Anterior cingulate cortex (tissue), 58 donors: ENCODE measurements around the gene RAB5IF.
"Not testable (repeated sequence)": the region's sequence is repeated elsewhere in the genome, so short reads cannot be mapped to it uniquely, and the experiment has no call there.

Source experiments
- DNase-seq, 58 donors: peaks; one replicate each; lab custom pipeline; 2025; lab: John Stamatoyannopoulos, UW

The RAB5IF gene

GRCh38 chr20:36624068-36624943 is 18.7 kb downstream of the RAB5IF start:
- DNase-seq, result peak in 11 of 58 donors; percentile 2 to 40 (median 17)

GRCh38 chr20:36624944-36625324 is 19.4 kb downstream of the RAB5IF start:
- no peak for DNase-seq

GRCh38 chr20:36628076-36628475 is 22.5 kb downstream of the RAB5IF start:
- DNase-seq, result no peak

- DNase-seq, result no peak
Observed at GRCh38 chr20:36629719-36630681, 24.4 kb downstream of the RAB5IF start.

- no peak for DNase-seq
Observed at GRCh38 chr20:36631646-36632045, 26.1 kb downstream of the RAB5IF start.

GRCh38 chr20:36632147-36632486 is 26.5 kb downstream of the RAB5IF start:
- no peak for DNase-seq

- DNase-seq, result no peak
Observed at GRCh38 chr20:36632487-36633284, 27.1 kb downstream of the RAB5IF start.

- no peak for DNase-seq
Observed at GRCh38 chr20:36633285-36633772, 27.8 kb downstream of the RAB5IF start.

- DNase-seq, result no peak
Observed at GRCh38 chr20:36634342-36634741, 28.8 kb downstream of the RAB5IF start.

GRCh38 chr20:36638876-36639400 is 33.4 kb downstream of the RAB5IF start:
- DNase-seq, result not testable (repeated sequence)

GRCh38 chr20:36641506-36641843 is 35.9 kb downstream of the RAB5IF start:
- DNase-seq, result no peak

- no peak for DNase-seq
Observed at GRCh38 chr20:36642136-36642535, 36.6 kb downstream of the RAB5IF start.

GRCh38 chr20:36644032-36644705 is 38.6 kb downstream of the RAB5IF start:
- no peak for DNase-seq

- no peak for DNase-seq
Observed at GRCh38 chr20:36644706-36645095, 39.1 kb downstream of the RAB5IF start.

- DNase-seq, result no peak
Observed at GRCh38 chr20:36645353-36645752, 39.8 kb downstream of the RAB5IF start.

- DNase-seq, result no peak
Observed at GRCh38 chr20:36645998-36646397, 40.4 kb downstream of the RAB5IF start, which contains the start of gene SLA2. SLA2 (minus strand) TSS chr20:36646196; CDS start chr20:36641335, 4,861 bp downstream.

- no peak for DNase-seq
Observed at GRCh38 chr20:36646678-36647077, 41.1 kb downstream of the RAB5IF start.

- DNase-seq, result no peak
Observed at GRCh38 chr20:36647196-36648121, 41.9 kb downstream of the RAB5IF start.
